Ascending aorta (tissue), 2 donors: ENCODE results near the gene GALNT17. TPM values are rescaled to one million over a fixed set of nuclear protein-coding genes. Genes with fewer than 3 reads are reported as not detected.

Source experiments
- DNase-seq, 2 donors: peaks; one replicate each; pipeline ENCODE4 v3.0.0-alpha.2; 2019; ENCODE audit warnings: low spot score in 2 of 2
- H3K27ac ChIP-seq, 2 donors: fragments of 200-600 bp; sonication (generic); one replicate each; pipeline ENCODE4 v1.5.1; 2016 to 2017; ENCODE audit warnings: mild to moderate bottlenecking in 1 of 2
- H3K27me3 ChIP-seq: fragments of 200-600 bp; sonication (generic); one replicate; pipeline ENCODE4 v1.5.1; 2017
- H3K36me3 ChIP-seq, 2 donors: fragments of 200-600 bp; sonication (generic); one replicate each; pipeline ENCODE4 v1.5.1; 2016
- H3K4me1 ChIP-seq, 2 donors: fragments of 200-600 bp; sonication (generic); one replicate each; pipeline ENCODE4 v1.5.1; 2016 to 2017; ENCODE audit warnings: mild to moderate bottlenecking in 1 of 2
- H3K4me3 ChIP-seq, 2 donors: fragments of 200-600 bp; sonication (generic); one replicate each; pipeline ENCODE4 v1.5.1; 2016 to 2017; ENCODE audit warnings: mild to moderate bottlenecking in 1 of 2
- H3K9me3 ChIP-seq, 2 donors: fragments of 200-600 bp; sonication (generic); one replicate each; pipeline ENCODE4 v1.5.1; 2016
- CTCF ChIP-seq, 3 experiments: fragments of 200-600 bp in 2 of 3; fragments of 450-650 bp in 1 of 3; sonication (generic) in 2 of 3; IDR thresholded peaks; one replicate each; pipeline ENCODE4 v1.5.1; 2016 to 2019; ENCODE audit warnings: antibody characterized with exemption in 3 of 3, mild to moderate bottlenecking in 1 of 3, moderate library complexity in 1 of 3
- intact Hi-C: fragments of 100-400 bp; cut with DNase I; formaldehyde crosslinking; loops from one replicate; pipeline ENCODE4 v1.15.1; 2023
- total RNA-seq: library from RNA; depleted of rRNA; stranded (reverse); fragments of >200 nt; gene quantifications from one replicate; pipeline ENCODE4 v1.1.0, GENCODE V29; 2016

The GALNT17 gene
- total RNA-seq, 1 donor from 2014 or later = 29.8 TPM

DNA sequence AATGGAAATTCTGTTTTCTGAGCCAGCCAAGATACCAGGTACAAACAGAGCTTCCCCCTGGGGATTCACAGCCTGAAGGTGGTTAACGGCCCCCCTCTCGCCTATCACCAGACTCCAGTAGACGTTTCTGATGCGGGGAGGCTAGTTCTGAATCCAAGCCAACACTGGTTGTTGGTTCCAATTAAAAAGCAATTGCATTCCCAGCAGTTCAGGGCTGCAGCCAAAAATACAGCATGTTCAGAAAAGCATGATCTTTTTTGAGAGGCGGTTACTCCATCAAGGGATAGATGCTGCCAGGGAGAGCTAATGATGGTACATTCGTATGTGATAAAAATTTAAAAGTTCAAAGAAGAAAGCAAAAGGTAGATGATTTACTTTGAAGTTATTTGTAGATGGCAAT, 481.0 kb downstream of the GALNT17 start:
- no peak for TF ChIP-seq CTCF (IDR thresholded peaks at IDR 0.05)
- intact Hi-C loops = no loop called here
- Histone ChIP-seq H3K27ac (peak overlapping the region in 1 of 2 donors; percentile 22), H3K4me1 (peaks cover 11 to 28% of the 10 kb centered on the region in 2 donors), H3K27me3 (no peaks in the 10 kb centered on the region), H3K4me3 (peak overlapping the region in 1 of 2 donors; percentile 34), H3K36me3 (no peaks in the 10 kb centered on the region), H3K9me3 (peaks cover 0 to 4% of the 10 kb centered on the region in 2 donors)
- DNase-seq = no peak

- H3K4me3 ChIP-seq = no peak overlapping the region
- TF ChIP-seq CTCF (IDR thresholded peaks at IDR 0.05) = no peak
- no peaks in the 10 kb centered on the region for H3K9me3 ChIP-seq
- DNase-seq = no peak
- no peak overlapping the region for H3K27ac ChIP-seq
- H3K4me1 ChIP-seq = peaks cover 11 to 28% of the 10 kb centered on the region in 2 donors
- H3K36me3 ChIP-seq = no peaks in the 10 kb centered on the region
- no peaks in the 10 kb centered on the region for H3K27me3 ChIP-seq
- intact Hi-C loops = no loop called here
These were observed 481.4 kb downstream of the GALNT17 start for GRCh38 chr7:71613313-71613712.

- no peaks in the 10 kb centered on the region for H3K36me3 ChIP-seq
- no peaks in the 10 kb centered on the region for H3K27me3 ChIP-seq
- peak; percentile 29 to 84 for DNase-seq
- TF ChIP-seq CTCF (IDR thresholded peaks at IDR 0.05) = peak in 2 of 3 experiments; percentile 11 to 26
- peaks cover 11 to 28% of the 10 kb centered on the region in 2 donors for H3K4me1 ChIP-seq
- no peak overlapping the region for H3K4me3 ChIP-seq
- intact Hi-C loops = loop anchor here (2.0 kb wide), 1 partner anchor 18 kb away; no protein-coding TSS in a partner anchor
- no peaks in the 10 kb centered on the region for H3K9me3 ChIP-seq
- H3K27ac ChIP-seq = peak overlapping the region; percentile 67 to 74
These were observed 483.1 kb downstream of the GALNT17 start for GRCh38 chr7:71615017-71615416.

DNA sequence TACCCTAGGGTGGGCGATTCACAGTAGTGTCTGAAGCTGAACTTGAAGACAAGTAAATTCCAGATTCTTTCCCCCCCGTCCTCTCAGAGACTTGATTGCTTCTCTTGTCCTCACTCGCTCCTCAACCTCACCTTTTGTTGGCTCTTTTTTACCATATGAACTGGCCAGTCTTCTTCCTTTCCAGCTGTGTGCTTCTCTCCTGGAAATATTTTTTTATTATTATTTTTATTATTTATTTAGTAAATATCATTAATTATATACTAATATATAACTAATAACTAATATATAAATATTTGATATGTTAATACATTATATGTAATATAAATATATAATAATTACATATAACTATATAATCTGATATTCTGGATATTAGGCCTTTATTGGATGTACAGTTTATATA, 484.3 kb downstream of the GALNT17 start:
- DNase-seq = no peak
- Histone ChIP-seq H3K9me3 (no peaks in the 10 kb centered on the region), H3K27me3 (no peaks in the 10 kb centered on the region), H3K36me3 (no peaks in the 10 kb centered on the region), H3K4me3 (no peak overlapping the region), H3K4me1 (peaks cover 7 to 26% of the 10 kb centered on the region in 2 donors), H3K27ac (peak overlapping the region in 1 of 2 donors; percentile 74)
- intact Hi-C loops = no loop called here
- TF ChIP-seq CTCF (IDR thresholded peaks at IDR 0.05) = no peak

DNA sequence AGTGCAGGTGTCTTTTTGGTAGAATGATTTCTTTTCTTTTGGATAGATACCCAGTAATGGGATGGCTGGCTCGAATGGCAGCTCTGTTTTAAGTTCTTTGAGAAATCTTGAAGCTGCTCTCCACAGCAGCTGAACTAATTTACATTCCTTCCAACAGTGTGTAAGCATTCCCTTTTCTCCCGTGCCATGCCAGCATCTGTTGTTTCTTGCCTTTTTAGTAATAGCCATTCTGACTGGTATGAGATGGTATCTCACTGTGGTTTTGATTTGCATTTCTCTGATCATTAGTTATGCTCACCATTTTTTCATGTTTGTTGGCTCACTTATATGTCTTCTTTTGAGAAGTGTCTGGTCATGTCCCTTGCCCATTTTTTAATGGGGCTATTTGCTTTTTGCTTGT, 486.3 kb downstream of the GALNT17 start:
- DNase-seq = no peak
- H3K27me3 ChIP-seq = no peaks in the 10 kb centered on the region
- intact Hi-C loops = no loop called here
- no peaks in the 10 kb centered on the region for H3K9me3 ChIP-seq
- no peak for TF ChIP-seq CTCF (IDR thresholded peaks at IDR 0.05)
- H3K4me3 ChIP-seq = no peak overlapping the region
- H3K36me3 ChIP-seq = no peaks in the 10 kb centered on the region
- H3K4me1 ChIP-seq = peaks cover 6 to 21% of the 10 kb centered on the region in 2 donors
- H3K27ac ChIP-seq = no peak overlapping the region

GRCh38 chr7:71625545-71625944, 493.6 kb downstream of the GALNT17 start:
- Histone ChIP-seq H3K27ac (no peak overlapping the region), H3K4me3 (no peak overlapping the region), H3K36me3 (no peaks in the 10 kb centered on the region), H3K9me3 (no peaks in the 10 kb centered on the region), H3K4me1 (peaks cover 0 to 3% of the 10 kb centered on the region in 2 donors), H3K27me3 (no peaks in the 10 kb centered on the region)
- no peak for DNase-seq
- intact Hi-C loops = no loop called here
- no peak for TF ChIP-seq CTCF (IDR thresholded peaks at IDR 0.05)
